ENCODE data around the gene SCTR.

The SCTR gene

DNA sequence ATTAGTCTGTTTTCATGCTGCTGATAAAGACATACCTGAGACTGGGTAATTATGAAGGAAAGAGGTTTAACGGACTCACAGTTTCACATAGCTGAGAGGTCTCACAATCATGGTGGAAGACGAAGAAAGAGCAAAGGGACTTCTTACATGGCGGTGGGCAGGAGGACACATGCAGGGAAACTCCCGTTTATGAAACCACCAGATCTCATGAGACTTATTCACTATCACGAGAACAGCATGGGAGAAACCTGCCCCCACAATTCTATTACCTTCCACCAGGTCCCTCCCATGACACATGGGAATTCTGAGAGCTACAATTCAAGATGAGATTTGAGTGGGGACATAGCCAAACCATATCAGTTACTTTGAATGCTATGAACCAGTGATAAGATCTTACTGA lies 44.1 kb downstream of the SCTR start:
- ATAC-seq, result no peak

DNA sequence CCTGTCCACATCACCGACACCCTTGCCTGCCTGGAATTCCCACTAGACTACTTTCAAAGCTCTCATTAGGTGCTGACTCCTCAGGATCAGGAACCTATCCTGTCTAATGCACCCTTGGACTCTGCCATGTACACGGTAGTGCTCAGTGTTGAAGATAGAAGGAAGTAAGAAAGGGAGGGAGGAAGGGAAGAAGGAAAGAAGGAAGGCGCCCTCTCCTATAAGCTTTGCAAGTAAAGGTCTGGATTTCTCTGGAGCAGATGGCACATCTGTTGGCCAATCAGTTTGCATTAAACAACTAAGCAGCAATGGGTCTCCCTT lies 45.3 kb downstream of the SCTR start:
- no peak for TF ChIP-seq OSR1 (CRISPR knock-in tag; IDR thresholded peaks at IDR 0.05)
- no peak for TF ChIP-seq BACH2 (CRISPR knock-in tag; IDR thresholded peaks at IDR 0.05; ENCODE audit: borderline replicate concordance)
- no peak for TF ChIP-seq GLIS3 (CRISPR knock-in tag; IDR thresholded peaks at IDR 0.05)
- no peak for TF ChIP-seq ZNF565 (CRISPR knock-in tag; conservative IDR thresholded peaks at IDR 0.05; ENCODE audit: low read depth)
- TF ChIP-seq, protein P1, sequence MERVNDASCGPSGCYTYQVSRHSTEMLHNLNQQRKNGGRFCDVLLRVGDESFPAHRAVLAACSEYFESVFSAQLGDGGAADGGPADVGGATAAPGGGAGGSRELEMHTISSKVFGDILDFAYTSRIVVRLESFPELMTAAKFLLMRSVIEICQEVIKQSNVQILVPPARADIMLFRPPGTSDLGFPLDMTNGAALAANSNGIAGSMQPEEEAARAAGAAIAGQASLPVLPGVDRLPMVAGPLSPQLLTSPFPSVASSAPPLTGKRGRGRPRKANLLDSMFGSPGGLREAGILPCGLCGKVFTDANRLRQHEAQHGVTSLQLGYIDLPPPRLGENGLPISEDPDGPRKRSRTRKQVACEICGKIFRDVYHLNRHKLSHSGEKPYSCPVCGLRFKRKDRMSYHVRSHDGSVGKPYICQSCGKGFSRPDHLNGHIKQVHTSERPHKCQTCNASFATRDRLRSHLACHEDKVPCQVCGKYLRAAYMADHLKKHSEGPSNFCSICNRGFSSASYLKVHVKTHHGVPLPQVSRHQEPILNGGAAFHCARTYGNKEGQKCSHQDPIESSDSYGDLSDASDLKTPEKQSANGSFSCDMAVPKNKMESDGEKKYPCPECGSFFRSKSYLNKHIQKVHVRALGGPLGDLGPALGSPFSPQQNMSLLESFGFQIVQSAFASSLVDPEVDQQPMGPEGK (CRISPR knock-in tag; IDR thresholded peaks at IDR 0.05; ENCODE audit: borderline replicate concordance), result no peak
- TF ChIP-seq TOX (CRISPR knock-in tag; IDR thresholded peaks at IDR 0.05; ENCODE audit: borderline replicate concordance), result no peak
- no peak for ATAC-seq

More for the DNA sequence above, 44.1 kb downstream of the SCTR start:
- TF ChIP-seq ARNTL (CRISPR knock-in tag; IDR thresholded peaks at IDR 0.05; ENCODE audit: borderline replicate concordance, low read depth) (no peak), ESRRG (CRISPR knock-in tag; IDR thresholded peaks at IDR 0.05) (no peak), SNAI2 (CRISPR knock-in tag; IDR thresholded peaks at IDR 0.05) (no peak), GLIS3 (CRISPR knock-in tag; IDR thresholded peaks at IDR 0.05) (no peak), ZFP30 (CRISPR knock-in tag; IDR thresholded peaks at IDR 0.05) (no peak), PPARA (CRISPR knock-in tag; IDR thresholded peaks at IDR 0.05; ENCODE audit: borderline replicate concordance) (no peak), OSR1 (CRISPR knock-in tag; IDR thresholded peaks at IDR 0.05) (no peak), ZC3H10 (CRISPR knock-in tag; IDR thresholded peaks at IDR 0.05) (no peak), CSDC2 (CRISPR knock-in tag; IDR thresholded peaks at IDR 0.05) (no peak), ZFP3 (CRISPR knock-in tag; IDR thresholded peaks at IDR 0.05) (no peak), ZNF70 (CRISPR knock-in tag; IDR thresholded peaks at IDR 0.05) (no peak), BACH2 (CRISPR knock-in tag; IDR thresholded peaks at IDR 0.05; ENCODE audit: borderline replicate concordance) (no peak)
- TF ChIP-seq, protein P2, sequence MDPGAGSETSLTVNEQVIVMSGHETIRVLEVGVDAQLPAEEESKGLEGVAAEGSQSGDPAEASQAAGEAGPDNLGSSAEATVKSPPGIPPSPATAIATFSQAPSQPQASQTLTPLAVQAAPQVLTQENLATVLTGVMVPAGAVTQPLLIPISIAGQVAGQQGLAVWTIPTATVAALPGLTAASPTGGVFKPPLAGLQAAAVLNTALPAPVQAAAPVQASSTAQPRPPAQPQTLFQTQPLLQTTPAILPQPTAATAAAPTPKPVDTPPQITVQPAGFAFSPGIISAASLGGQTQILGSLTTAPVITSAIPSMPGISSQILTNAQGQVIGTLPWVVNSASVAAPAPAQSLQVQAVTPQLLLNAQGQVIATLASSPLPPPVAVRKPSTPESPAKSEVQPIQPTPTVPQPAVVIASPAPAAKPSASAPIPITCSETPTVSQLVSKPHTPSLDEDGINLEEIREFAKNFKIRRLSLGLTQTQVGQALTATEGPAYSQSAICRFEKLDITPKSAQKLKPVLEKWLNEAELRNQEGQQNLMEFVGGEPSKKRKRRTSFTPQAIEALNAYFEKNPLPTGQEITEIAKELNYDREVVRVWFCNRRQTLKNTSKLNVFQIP (CRISPR knock-in tag; IDR thresholded peaks at IDR 0.05; ENCODE audit: borderline replicate concordance, low read depth), result no peak
- TF ChIP-seq, protein P3, sequence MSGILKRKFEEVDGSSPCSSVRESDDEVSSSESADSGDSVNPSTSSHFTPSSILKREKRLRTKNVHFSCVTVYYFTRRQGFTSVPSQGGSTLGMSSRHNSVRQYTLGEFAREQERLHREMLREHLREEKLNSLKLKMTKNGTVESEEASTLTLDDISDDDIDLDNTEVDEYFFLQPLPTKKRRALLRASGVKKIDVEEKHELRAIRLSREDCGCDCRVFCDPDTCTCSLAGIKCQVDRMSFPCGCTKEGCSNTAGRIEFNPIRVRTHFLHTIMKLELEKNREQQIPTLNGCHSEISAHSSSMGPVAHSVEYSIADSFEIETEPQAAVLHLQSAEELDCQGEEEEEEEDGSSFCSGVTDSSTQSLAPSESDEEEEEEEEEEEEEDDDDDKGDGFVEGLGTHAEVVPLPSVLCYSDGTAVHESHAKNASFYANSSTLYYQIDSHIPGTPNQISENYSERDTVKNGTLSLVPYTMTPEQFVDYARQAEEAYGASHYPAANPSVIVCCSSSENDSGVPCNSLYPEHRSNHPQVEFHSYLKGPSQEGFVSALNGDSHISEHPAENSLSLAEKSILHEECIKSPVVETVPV (CRISPR knock-in tag; IDR thresholded peaks at IDR 0.05), result no peak

DNA sequence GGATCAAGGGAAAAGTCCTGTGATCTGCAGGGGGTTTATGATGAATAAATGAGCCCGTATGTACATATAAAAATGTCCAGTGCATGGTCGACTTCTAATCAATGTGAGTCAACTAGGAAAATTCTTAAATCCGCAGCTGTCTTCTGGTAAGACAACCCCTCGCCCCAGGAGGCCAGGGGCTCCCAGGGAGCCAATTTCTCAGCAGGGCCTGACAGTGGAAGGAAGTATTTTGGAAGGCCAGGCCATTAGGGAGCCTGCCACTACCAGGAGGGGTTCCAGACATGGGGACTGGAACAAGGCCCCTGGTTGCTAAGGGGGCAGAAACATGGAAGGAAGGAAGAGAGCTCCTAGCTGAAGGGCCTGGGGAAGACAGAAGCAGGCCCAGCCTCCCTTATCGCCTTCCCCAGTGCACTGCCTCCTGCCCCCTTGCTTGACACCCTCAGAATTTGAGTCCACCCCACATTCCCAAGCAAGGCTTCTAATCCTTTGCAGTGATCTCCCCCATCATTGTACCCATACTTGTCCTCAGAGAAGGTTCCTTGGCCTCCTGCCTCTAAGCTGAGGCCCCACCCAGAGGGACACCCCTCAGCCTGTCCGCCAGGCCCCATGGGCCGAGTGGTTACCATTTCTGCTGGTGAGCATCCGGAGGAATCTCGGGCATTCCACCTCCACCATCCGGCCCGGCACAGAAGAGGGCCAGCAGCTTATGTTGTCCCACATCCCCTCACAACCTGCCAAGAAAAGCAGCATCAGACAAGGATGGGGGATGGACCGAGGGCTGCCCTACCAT lies 45.9 kb downstream of the SCTR start:
- TF ChIP-seq TCF4 (CRISPR knock-in tag; IDR thresholded peaks at IDR 0.05; ENCODE audit: borderline replicate concordance) (no peak), ISL1 (CRISPR knock-in tag; IDR thresholded peaks at IDR 0.05) (no peak), SNAI2 (CRISPR knock-in tag; IDR thresholded peaks at IDR 0.05) (no peak), BACH2 (CRISPR knock-in tag; IDR thresholded peaks at IDR 0.05; ENCODE audit: borderline replicate concordance) (no peak), ARNTL (CRISPR knock-in tag; IDR thresholded peaks at IDR 0.05; ENCODE audit: borderline replicate concordance, low read depth) (no peak), ZFP30 (CRISPR knock-in tag; IDR thresholded peaks at IDR 0.05) (no peak), GLIS3 (CRISPR knock-in tag; IDR thresholded peaks at IDR 0.05) (no peak), ZFP3 (CRISPR knock-in tag; IDR thresholded peaks at IDR 0.05) (no peak)
- TF ChIP-seq, protein P1 (CRISPR knock-in tag; IDR thresholded peaks at IDR 0.05; ENCODE audit: borderline replicate concordance), result no peak
- TF ChIP-seq, protein P4, sequence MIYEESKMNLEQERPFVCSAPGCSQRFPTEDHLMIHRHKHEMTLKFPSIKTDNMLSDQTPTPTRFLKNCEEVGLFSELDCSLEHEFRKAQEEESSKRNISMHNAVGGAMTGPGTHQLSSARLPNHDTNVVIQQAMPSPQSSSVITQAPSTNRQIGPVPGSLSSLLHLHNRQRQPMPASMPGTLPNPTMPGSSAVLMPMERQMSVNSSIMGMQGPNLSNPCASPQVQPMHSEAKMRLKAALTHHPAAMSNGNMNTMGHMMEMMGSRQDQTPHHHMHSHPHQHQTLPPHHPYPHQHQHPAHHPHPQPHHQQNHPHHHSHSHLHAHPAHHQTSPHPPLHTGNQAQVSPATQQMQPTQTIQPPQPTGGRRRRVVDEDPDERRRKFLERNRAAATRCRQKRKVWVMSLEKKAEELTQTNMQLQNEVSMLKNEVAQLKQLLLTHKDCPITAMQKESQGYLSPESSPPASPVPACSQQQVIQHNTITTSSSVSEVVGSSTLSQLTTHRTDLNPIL (CRISPR knock-in tag; IDR thresholded peaks at IDR 0.05; ENCODE audit: low read depth), result no peak
- TF ChIP-seq, protein P5, sequence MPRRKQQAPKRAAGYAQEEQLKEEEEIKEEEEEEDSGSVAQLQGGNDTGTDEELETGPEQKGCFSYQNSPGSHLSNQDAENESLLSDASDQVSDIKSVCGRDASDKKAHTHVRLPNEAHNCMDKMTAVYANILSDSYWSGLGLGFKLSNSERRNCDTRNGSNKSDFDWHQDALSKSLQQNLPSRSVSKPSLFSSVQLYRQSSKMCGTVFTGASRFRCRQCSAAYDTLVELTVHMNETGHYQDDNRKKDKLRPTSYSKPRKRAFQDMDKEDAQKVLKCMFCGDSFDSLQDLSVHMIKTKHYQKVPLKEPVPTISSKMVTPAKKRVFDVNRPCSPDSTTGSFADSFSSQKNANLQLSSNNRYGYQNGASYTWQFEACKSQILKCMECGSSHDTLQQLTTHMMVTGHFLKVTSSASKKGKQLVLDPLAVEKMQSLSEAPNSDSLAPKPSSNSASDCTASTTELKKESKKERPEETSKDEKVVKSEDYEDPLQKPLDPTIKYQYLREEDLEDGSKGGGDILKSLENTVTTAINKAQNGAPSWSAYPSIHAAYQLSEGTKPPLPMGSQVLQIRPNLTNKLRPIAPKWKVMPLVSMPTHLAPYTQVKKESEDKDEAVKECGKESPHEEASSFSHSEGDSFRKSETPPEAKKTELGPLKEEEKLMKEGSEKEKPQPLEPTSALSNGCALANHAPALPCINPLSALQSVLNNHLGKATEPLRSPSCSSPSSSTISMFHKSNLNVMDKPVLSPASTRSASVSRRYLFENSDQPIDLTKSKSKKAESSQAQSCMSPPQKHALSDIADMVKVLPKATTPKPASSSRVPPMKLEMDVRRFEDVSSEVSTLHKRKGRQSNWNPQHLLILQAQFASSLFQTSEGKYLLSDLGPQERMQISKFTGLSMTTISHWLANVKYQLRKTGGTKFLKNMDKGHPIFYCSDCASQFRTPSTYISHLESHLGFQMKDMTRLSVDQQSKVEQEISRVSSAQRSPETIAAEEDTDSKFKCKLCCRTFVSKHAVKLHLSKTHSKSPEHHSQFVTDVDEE (CRISPR knock-in tag; IDR thresholded peaks at IDR 0.05), result no peak
- TF ChIP-seq, protein P2 (CRISPR knock-in tag; IDR thresholded peaks at IDR 0.05; ENCODE audit: borderline replicate concordance, low read depth), result no peak
- ATAC-seq, result no peak

Measured in SK-N-SH treated with all-trans-retinoic acid at 6 μM for 48 hours (cell line).